Brain microvascular endothelial cell (primary cell): Measurements from ENCODE around the gene CHPT1.
A peak's percentile ranks its signal among the peaks of the same experiment; 100 is the strongest.
"Not testable (repeated sequence)": the region's sequence is repeated elsewhere in the genome, so short reads cannot be mapped to it uniquely, and the experiment has no call there.

Experiments
- DNase-seq: peaks from one replicate; pipeline ENCODE4 v3.0.0-alpha.2; 2020
- H3K27ac ChIP-seq: fragments of 250-450 bp; sonication (Bioruptor Pico); 2 replicates; pipeline ENCODE4 v1.5.1; 2020; ENCODE audit warnings: mild to moderate bottlenecking, moderate library complexity
- H3K27me3 ChIP-seq: fragments of 250-450 bp; sonication (Bioruptor Pico); replicated peaks from 2 replicates; pipeline ENCODE4 v1.5.1; 2020; ENCODE audit warnings: mild to moderate bottlenecking
- H3K36me3 ChIP-seq: fragments of 250-450 bp; sonication (Bioruptor Pico); replicated peaks from 2 replicates; pipeline ENCODE4 v1.5.1; 2020; ENCODE audit warnings: mild to moderate bottlenecking
- H3K4me3 ChIP-seq: 2 replicates; pipeline ENCODE4 v1.5.1; 2011; ENCODE audit warnings: low read depth, mild to moderate bottlenecking, control low read depth, low read length, moderate library complexity
- in situ Hi-C: cut with HindIII; loops from 2 replicates; pipeline ENCODE4 v1.10.0; 2017; ENCODE audit warnings: low sequenced_read_pairs, low pct_ligation_motif_present
- TF ChIP-seq, protein P1 (sequence below): IDR thresholded peaks from 2 replicates; pipeline ENCODE4 v1.5.1; 2011; ENCODE audit warnings: low read depth, mild to moderate bottlenecking, moderate library complexity, low read length, control low read depth, inconsistent platforms; ENCODE audit errors: missing control alignments

The CHPT1 gene

GRCh38 chr12:101653503-101653902 lies 43.9 kb upstream of the CHPT1 start:
- TF ChIP-seq, protein P1, sequence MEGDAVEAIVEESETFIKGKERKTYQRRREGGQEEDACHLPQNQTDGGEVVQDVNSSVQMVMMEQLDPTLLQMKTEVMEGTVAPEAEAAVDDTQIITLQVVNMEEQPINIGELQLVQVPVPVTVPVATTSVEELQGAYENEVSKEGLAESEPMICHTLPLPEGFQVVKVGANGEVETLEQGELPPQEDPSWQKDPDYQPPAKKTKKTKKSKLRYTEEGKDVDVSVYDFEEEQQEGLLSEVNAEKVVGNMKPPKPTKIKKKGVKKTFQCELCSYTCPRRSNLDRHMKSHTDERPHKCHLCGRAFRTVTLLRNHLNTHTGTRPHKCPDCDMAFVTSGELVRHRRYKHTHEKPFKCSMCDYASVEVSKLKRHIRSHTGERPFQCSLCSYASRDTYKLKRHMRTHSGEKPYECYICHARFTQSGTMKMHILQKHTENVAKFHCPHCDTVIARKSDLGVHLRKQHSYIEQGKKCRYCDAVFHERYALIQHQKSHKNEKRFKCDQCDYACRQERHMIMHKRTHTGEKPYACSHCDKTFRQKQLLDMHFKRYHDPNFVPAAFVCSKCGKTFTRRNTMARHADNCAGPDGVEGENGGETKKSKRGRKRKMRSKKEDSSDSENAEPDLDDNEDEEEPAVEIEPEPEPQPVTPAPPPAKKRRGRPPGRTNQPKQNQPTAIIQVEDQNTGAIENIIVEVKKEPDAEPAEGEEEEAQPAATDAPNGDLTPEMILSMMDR = no peak
- Histone ChIP-seq H3K27ac (no peak overlapping the region), H3K27me3 (no peaks in the 10 kb centered on the region), H3K4me3 (no peak overlapping the region), H3K36me3 (no peaks in the 10 kb centered on the region)
- in situ Hi-C loops = no loop called here
- DNase-seq = no peak

GRCh38 chr12:101654442-101654841 lies 43.0 kb upstream of the CHPT1 start:
- no peak for DNase-seq
- H3K27ac ChIP-seq = no peak overlapping the region
- in situ Hi-C loops = no loop called here
- no peaks in the 10 kb centered on the region for H3K36me3 ChIP-seq
- H3K4me3 ChIP-seq = no peak overlapping the region
- TF ChIP-seq, protein P1 = no peak
- H3K27me3 ChIP-seq = no peaks in the 10 kb centered on the region

- Histone ChIP-seq H3K4me3 (no peak overlapping the region), H3K27me3 (no peaks in the 10 kb centered on the region)
- in situ Hi-C loops = no loop called here
These were observed 42.0 kb upstream of the CHPT1 start for GRCh38 chr12:101655393-101655792.

GRCh38 chr12:101660662-101661061 lies 36.8 kb upstream of the CHPT1 start:
- H3K36me3 ChIP-seq, H3K27me3 ChIP-seq, in situ Hi-C loops, H3K4me3 ChIP-seq, H3K27ac ChIP-seq: not testable (repeated sequence)
- DNase-seq = peak; percentile 5

More at GRCh38 chr12:101655393-101655792, 42.0 kb upstream of the CHPT1 start:
- DNase-seq = no peak
- TF ChIP-seq, protein P1 = no peak
- H3K27ac ChIP-seq = no peak overlapping the region
- H3K36me3 ChIP-seq = no peaks in the 10 kb centered on the region

GRCh38 chr12:101663298-101663697 lies 34.1 kb upstream of the CHPT1 start:
- Histone ChIP-seq H3K27ac (no peak overlapping the region), H3K4me3 (no peak overlapping the region), H3K27me3 (no peaks in the 10 kb centered on the region), H3K36me3 (no peaks in the 10 kb centered on the region)
- in situ Hi-C loops = no loop called here
- TF ChIP-seq, protein P1 = no peak
- no peak for DNase-seq

DNA sequence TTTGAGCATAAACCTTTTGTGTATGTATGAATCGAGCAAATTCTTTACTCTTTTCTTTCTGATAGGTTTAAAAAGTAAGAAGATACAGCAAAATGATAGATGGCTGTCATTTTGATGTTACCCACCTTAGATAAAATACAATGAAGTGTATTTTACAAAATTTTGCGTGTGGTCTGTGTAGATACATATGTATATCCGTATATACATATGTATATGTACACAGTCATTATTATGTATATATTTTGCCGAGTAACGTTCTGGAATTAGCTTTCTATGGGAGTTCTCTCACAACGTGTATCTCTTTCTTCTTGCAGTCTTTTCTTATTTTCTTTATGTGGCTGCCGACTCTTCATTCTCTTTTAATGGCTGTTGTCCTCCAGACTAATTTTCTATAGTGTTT lies 32.4 kb upstream of the CHPT1 start:
- TF ChIP-seq, protein P1 = no peak
- Histone ChIP-seq H3K27me3 (no peaks in the 10 kb centered on the region), H3K36me3 (no peaks in the 10 kb centered on the region), H3K27ac (no peak overlapping the region), H3K4me3 (no peak overlapping the region)
- in situ Hi-C loops = no loop called here
- no peak for DNase-seq
